SK-N-SH treated with all-trans-retinoic acid at 6 μM for 48 hours (cell line): ENCODE results near the gene SUSD4.

ENCODE experiments used
- ATAC-seq: fragments of 200-7000 bp; cut with Tn5 transposase; 3 replicates; pipeline ENCODE4 v1.9.1; 2020; ENCODE audit warnings: mild to moderate bottlenecking, moderate library complexity
- ARNTL ChIP-seq: fragments of 450-650 bp; formaldehyde crosslinking; IDR thresholded peaks from 2 replicates; pipeline ENCODE4 v1.5.0; 2020; ENCODE audit warnings: low read depth, mild to moderate bottlenecking, moderate library complexity, borderline replicate concordance
- BACH2 ChIP-seq: fragments of 250-450 bp; sonication (Bioruptor Pico); IDR thresholded peaks from 2 replicates; pipeline ENCODE4 v1.9.0; 2021; ENCODE audit warnings: mild to moderate bottlenecking, borderline replicate concordance
- CSDC2 ChIP-seq: fragments of 250-450 bp; sonication (Bioruptor Pico); IDR thresholded peaks from 2 replicates; pipeline ENCODE4 v1.5.0; 2020; ENCODE audit warnings: mild to moderate bottlenecking, moderate library complexity
- ESRRG ChIP-seq: fragments of 250-450 bp; sonication (Bioruptor Pico); IDR thresholded peaks from 2 replicates; pipeline ENCODE4 v1.6.1; 2021; ENCODE audit warnings: mild to moderate bottlenecking
- GLIS3 ChIP-seq: fragments of 250-450 bp; sonication (Bioruptor Pico); IDR thresholded peaks from 2 replicates; pipeline ENCODE4 v1.5.0; 2020; ENCODE audit warnings: mild to moderate bottlenecking, moderate library complexity
- ISL1 ChIP-seq: fragments of 250-450 bp; sonication (Bioruptor Pico); IDR thresholded peaks from 2 replicates; pipeline ENCODE4 v2.1.2; 2022; ENCODE audit warnings: mild to moderate bottlenecking, moderate library complexity
- OSR1 ChIP-seq: fragments of 250-450 bp; sonication (Bioruptor Pico); IDR thresholded peaks from 2 replicates; pipeline ENCODE4 v1.8.0; 2022; ENCODE audit warnings: moderate library complexity, mild to moderate bottlenecking, inconsistent platforms
- PPARA ChIP-seq: fragments of 250-450 bp; sonication (Bioruptor Pico); IDR thresholded peaks from 2 replicates; pipeline ENCODE4 v1.5.0; 2020; ENCODE audit warnings: mild to moderate bottlenecking, borderline replicate concordance
- RARB ChIP-seq: fragments of 250-450 bp; sonication (Bioruptor Pico); IDR thresholded peaks from 2 replicates; pipeline ENCODE4 v1.8.0; 2021; ENCODE audit warnings: mild to moderate bottlenecking, moderate library complexity
- SNAI2 ChIP-seq: fragments of 250-450 bp; sonication (Bioruptor Pico); IDR thresholded peaks from 2 replicates; pipeline ENCODE4 v1.5.0; 2020; ENCODE audit warnings: mild to moderate bottlenecking, moderate library complexity
- TCF4 ChIP-seq: fragments of 250-450 bp; sonication (Bioruptor Pico); IDR thresholded peaks from 2 replicates; pipeline ENCODE4 v1.8.0; 2021; ENCODE audit warnings: mild to moderate bottlenecking, moderate library complexity, borderline replicate concordance
- TOX ChIP-seq: fragments of 250-450 bp; sonication (Bioruptor Pico); IDR thresholded peaks from 2 replicates; pipeline ENCODE4 v1.8.0; 2021; ENCODE audit warnings: mild to moderate bottlenecking, moderate library complexity, borderline replicate concordance
- ZC3H10 ChIP-seq: fragments of 250-450 bp; sonication (Bioruptor Pico); IDR thresholded peaks from 2 replicates; pipeline ENCODE4 v1.5.1; 2021; ENCODE audit warnings: mild to moderate bottlenecking, moderate library complexity
- ZFP3 ChIP-seq: fragments of 250-450 bp; sonication (Bioruptor Pico); IDR thresholded peaks from 2 replicates; pipeline ENCODE4 v1.5.0; 2020; ENCODE audit warnings: mild to moderate bottlenecking, moderate library complexity
- ZFP30 ChIP-seq: fragments of 450-650 bp; formaldehyde crosslinking; IDR thresholded peaks from 2 replicates; pipeline ENCODE4 v1.5.0; 2022; ENCODE audit warnings: mild to moderate bottlenecking, moderate library complexity
- ZNF565 ChIP-seq: fragments of 450-650 bp; formaldehyde crosslinking; conservative IDR thresholded peaks from 2 replicates; pipeline ENCODE4 v1.5.0; 2020; ENCODE audit warnings: low read depth, mild to moderate bottlenecking, moderate library complexity
- ZNF8 ChIP-seq: fragments of 450-650 bp; formaldehyde crosslinking; IDR thresholded peaks from 2 replicates; pipeline ENCODE4 v1.5.0; 2020; ENCODE audit warnings: mild to moderate bottlenecking, moderate library complexity
- TF ChIP-seq, protein P1 (sequence below): fragments of 250-450 bp; sonication (Bioruptor Pico); IDR thresholded peaks from 2 replicates; pipeline ENCODE4 v1.8.0; 2020; ENCODE audit warnings: mild to moderate bottlenecking, moderate library complexity, borderline replicate concordance
- TF ChIP-seq, protein P2 (sequence below): fragments of 250-450 bp; sonication (Bioruptor Pico); IDR thresholded peaks from 2 replicates; pipeline ENCODE4 v1.5.1; 2020; ENCODE audit warnings: low read depth, mild to moderate bottlenecking, moderate library complexity
- TF ChIP-seq, protein P3 (sequence below): fragments of 250-450 bp; sonication (Bioruptor Pico); IDR thresholded peaks from 2 replicates; pipeline ENCODE4 v1.8.0; 2021; ENCODE audit warnings: low read depth, mild to moderate bottlenecking, moderate library complexity, borderline replicate concordance
- TF ChIP-seq, protein P4 (sequence below): fragments of 250-450 bp; sonication (Bioruptor Pico); IDR thresholded peaks from 2 replicates; pipeline ENCODE4 v1.5.0; 2020; ENCODE audit warnings: mild to moderate bottlenecking, moderate library complexity
- TF ChIP-seq, protein P5 (sequence below): fragments of 250-450 bp; sonication (Bioruptor Pico); IDR thresholded peaks from 2 replicates; pipeline ENCODE4 v1.5.1; 2021; ENCODE audit warnings: mild to moderate bottlenecking, moderate library complexity

The SUSD4 gene

DNA sequence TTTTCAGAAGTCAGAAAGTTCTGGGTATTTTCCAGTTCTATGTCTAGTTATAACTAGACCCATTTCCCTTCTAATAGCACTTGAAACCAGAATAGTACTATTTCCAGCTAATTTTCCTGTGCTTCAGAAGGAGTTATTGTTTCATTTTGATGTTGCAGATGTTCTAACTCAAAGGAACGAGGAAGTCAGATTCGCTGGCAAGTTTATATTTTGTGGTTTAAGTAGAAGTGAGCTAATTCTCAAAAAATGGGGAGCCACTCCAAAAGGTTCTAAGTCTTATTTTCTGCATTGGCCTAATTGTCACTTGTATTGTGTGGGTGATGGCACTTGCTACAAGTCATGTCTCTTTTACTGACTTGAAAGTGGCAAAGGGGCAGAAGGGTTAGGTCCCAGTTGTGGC is 47.3 kb upstream of the SUSD4 start:
- ATAC-seq = no peak
- TF ChIP-seq GLIS3 (CRISPR knock-in tag) (no peak), ZFP3 (CRISPR knock-in tag) (no peak), BACH2 (CRISPR knock-in tag) (no peak), PPARA (CRISPR knock-in tag) (no peak), ZC3H10 (CRISPR knock-in tag) (no peak), ZFP30 (no peak), ZNF565 (CRISPR knock-in tag) (no peak), ARNTL (CRISPR knock-in tag) (no peak), TOX (CRISPR knock-in tag) (no peak), ESRRG (CRISPR knock-in tag) (no peak), ISL1 (CRISPR knock-in tag) (no peak), TCF4 (CRISPR knock-in tag) (no peak)
- TF ChIP-seq, protein P1, sequence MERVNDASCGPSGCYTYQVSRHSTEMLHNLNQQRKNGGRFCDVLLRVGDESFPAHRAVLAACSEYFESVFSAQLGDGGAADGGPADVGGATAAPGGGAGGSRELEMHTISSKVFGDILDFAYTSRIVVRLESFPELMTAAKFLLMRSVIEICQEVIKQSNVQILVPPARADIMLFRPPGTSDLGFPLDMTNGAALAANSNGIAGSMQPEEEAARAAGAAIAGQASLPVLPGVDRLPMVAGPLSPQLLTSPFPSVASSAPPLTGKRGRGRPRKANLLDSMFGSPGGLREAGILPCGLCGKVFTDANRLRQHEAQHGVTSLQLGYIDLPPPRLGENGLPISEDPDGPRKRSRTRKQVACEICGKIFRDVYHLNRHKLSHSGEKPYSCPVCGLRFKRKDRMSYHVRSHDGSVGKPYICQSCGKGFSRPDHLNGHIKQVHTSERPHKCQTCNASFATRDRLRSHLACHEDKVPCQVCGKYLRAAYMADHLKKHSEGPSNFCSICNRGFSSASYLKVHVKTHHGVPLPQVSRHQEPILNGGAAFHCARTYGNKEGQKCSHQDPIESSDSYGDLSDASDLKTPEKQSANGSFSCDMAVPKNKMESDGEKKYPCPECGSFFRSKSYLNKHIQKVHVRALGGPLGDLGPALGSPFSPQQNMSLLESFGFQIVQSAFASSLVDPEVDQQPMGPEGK = no peak
- TF ChIP-seq, protein P2, sequence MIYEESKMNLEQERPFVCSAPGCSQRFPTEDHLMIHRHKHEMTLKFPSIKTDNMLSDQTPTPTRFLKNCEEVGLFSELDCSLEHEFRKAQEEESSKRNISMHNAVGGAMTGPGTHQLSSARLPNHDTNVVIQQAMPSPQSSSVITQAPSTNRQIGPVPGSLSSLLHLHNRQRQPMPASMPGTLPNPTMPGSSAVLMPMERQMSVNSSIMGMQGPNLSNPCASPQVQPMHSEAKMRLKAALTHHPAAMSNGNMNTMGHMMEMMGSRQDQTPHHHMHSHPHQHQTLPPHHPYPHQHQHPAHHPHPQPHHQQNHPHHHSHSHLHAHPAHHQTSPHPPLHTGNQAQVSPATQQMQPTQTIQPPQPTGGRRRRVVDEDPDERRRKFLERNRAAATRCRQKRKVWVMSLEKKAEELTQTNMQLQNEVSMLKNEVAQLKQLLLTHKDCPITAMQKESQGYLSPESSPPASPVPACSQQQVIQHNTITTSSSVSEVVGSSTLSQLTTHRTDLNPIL (CRISPR knock-in tag) = no peak
- TF ChIP-seq, protein P3, sequence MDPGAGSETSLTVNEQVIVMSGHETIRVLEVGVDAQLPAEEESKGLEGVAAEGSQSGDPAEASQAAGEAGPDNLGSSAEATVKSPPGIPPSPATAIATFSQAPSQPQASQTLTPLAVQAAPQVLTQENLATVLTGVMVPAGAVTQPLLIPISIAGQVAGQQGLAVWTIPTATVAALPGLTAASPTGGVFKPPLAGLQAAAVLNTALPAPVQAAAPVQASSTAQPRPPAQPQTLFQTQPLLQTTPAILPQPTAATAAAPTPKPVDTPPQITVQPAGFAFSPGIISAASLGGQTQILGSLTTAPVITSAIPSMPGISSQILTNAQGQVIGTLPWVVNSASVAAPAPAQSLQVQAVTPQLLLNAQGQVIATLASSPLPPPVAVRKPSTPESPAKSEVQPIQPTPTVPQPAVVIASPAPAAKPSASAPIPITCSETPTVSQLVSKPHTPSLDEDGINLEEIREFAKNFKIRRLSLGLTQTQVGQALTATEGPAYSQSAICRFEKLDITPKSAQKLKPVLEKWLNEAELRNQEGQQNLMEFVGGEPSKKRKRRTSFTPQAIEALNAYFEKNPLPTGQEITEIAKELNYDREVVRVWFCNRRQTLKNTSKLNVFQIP (CRISPR knock-in tag) = no peak
- TF ChIP-seq, protein P4, sequence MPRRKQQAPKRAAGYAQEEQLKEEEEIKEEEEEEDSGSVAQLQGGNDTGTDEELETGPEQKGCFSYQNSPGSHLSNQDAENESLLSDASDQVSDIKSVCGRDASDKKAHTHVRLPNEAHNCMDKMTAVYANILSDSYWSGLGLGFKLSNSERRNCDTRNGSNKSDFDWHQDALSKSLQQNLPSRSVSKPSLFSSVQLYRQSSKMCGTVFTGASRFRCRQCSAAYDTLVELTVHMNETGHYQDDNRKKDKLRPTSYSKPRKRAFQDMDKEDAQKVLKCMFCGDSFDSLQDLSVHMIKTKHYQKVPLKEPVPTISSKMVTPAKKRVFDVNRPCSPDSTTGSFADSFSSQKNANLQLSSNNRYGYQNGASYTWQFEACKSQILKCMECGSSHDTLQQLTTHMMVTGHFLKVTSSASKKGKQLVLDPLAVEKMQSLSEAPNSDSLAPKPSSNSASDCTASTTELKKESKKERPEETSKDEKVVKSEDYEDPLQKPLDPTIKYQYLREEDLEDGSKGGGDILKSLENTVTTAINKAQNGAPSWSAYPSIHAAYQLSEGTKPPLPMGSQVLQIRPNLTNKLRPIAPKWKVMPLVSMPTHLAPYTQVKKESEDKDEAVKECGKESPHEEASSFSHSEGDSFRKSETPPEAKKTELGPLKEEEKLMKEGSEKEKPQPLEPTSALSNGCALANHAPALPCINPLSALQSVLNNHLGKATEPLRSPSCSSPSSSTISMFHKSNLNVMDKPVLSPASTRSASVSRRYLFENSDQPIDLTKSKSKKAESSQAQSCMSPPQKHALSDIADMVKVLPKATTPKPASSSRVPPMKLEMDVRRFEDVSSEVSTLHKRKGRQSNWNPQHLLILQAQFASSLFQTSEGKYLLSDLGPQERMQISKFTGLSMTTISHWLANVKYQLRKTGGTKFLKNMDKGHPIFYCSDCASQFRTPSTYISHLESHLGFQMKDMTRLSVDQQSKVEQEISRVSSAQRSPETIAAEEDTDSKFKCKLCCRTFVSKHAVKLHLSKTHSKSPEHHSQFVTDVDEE = no peak

DNA sequence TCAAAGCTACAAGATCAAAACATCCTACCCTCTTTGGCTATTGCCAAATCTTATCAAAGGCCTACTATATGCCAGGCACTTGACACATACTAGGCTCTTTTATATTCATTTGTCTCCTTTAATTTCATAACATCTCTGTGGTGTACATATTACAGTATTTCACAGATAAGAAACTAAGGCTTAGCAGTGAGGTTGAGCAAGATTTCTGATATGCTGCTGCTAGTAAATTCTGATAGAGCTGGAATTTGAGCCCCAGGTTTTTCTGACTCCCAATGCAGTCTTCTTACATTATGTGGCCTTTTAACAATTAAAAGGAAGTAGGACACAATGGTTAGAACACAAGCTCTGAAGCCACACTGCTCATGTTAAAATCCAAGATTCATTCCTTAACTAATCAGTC is 46.1 kb upstream of the SUSD4 start:
- TF ChIP-seq ZNF565 (CRISPR knock-in tag) = no peak
- TF ChIP-seq BACH2 (CRISPR knock-in tag) = no peak
- no peak for TF ChIP-seq PPARA (CRISPR knock-in tag)
- TF ChIP-seq OSR1 (CRISPR knock-in tag) = no peak
- TF ChIP-seq ARNTL (CRISPR knock-in tag) = no peak
- TF ChIP-seq RARB = no peak
- no peak for TF ChIP-seq TCF4 (CRISPR knock-in tag)
- TF ChIP-seq, protein P2 (CRISPR knock-in tag) = no peak
- TF ChIP-seq ZC3H10 (CRISPR knock-in tag) = no peak
- TF ChIP-seq ZNF8 (CRISPR knock-in tag) = no peak
- TF ChIP-seq ZFP30 = no peak
- TF ChIP-seq ESRRG (CRISPR knock-in tag) = no peak

DNA sequence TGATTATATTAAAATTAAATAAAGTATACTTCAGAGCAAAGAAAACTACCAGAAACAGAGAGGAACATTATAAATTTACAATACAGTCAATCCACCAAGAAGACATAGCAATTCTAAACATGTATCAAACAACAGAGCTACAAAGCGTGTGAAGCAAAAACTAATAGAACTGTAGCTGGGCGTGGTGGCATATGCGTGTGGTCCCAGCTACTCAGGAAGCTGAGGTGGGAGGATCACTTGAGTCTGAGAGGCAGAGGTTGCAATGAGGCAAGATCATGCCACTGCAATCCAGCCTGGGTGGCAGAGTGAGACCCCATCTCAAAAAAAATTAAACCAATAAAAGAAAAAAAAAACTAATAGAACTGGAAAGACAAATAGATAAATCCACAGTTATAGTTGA is 41.5 kb upstream of the SUSD4 start:
- TF ChIP-seq GLIS3 (CRISPR knock-in tag) (no peak), TOX (CRISPR knock-in tag) (no peak), ESRRG (CRISPR knock-in tag) (no peak), SNAI2 (CRISPR knock-in tag) (no peak), OSR1 (CRISPR knock-in tag) (no peak), CSDC2 (CRISPR knock-in tag) (no peak), ZNF565 (CRISPR knock-in tag) (no peak), ZFP30 (no peak), TCF4 (CRISPR knock-in tag) (no peak), ISL1 (CRISPR knock-in tag) (no peak), ARNTL (CRISPR knock-in tag) (no peak), BACH2 (CRISPR knock-in tag) (no peak)
- TF ChIP-seq, protein P5, sequence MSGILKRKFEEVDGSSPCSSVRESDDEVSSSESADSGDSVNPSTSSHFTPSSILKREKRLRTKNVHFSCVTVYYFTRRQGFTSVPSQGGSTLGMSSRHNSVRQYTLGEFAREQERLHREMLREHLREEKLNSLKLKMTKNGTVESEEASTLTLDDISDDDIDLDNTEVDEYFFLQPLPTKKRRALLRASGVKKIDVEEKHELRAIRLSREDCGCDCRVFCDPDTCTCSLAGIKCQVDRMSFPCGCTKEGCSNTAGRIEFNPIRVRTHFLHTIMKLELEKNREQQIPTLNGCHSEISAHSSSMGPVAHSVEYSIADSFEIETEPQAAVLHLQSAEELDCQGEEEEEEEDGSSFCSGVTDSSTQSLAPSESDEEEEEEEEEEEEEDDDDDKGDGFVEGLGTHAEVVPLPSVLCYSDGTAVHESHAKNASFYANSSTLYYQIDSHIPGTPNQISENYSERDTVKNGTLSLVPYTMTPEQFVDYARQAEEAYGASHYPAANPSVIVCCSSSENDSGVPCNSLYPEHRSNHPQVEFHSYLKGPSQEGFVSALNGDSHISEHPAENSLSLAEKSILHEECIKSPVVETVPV (CRISPR knock-in tag) = no peak
- TF ChIP-seq, protein P2 (CRISPR knock-in tag) = no peak
- no peak for ATAC-seq

More for the DNA sequence above, 46.1 kb upstream of the SUSD4 start:
- ATAC-seq = no peak
